Smooth muscle cell (in vitro differentiated cells): ENCODE results near the gene DDTL. TPM values are rescaled to one million over a fixed set of nuclear protein-coding genes. Genes with fewer than 3 reads are reported as not detected.
"Not testable (repeated sequence)": the region's sequence is repeated elsewhere in the genome, so short reads cannot be mapped to it uniquely, and the experiment has no call there.

Experiments used
- DNase-seq: peaks from one replicate; lab custom pipeline; 2025; ENCODE audit not compliant: unreplicated experiment; lab: John Stamatoyannopoulos, UW
- H2AFZ ChIP-seq: fragments of 200-600 bp; sonication (generic); 2 replicates; pipeline ENCODE4 v1.6.0; 2016; ENCODE audit warnings: antibody characterized with exemption, low read depth, mild to moderate bottlenecking
- H3F3A ChIP-seq: fragments of 200-600 bp; sonication (generic); 2 replicates; pipeline ENCODE4 v1.6.0; 2017; ENCODE audit warnings: antibody characterized with exemption, low read depth
- H3K27ac ChIP-seq: fragments of 200-600 bp; sonication (generic); 2 replicates; pipeline ENCODE4 v1.5.1; 2016; ENCODE audit warnings: low read depth, mild to moderate bottlenecking
- H3K27me3 ChIP-seq: fragments of 200-600 bp; sonication (generic); 2 replicates; pipeline ENCODE4 v1.6.1; 2016; ENCODE audit warnings: low read depth, mild to moderate bottlenecking
- H3K36me3 ChIP-seq: fragments of 200-600 bp; sonication (generic); 2 replicates; pipeline ENCODE4 v1.5.1; 2016; ENCODE audit warnings: low read depth
- H3K4me1 ChIP-seq: fragments of 200-600 bp; sonication (generic); 2 replicates; pipeline ENCODE4 v1.5.1; 2016; ENCODE audit warnings: low read depth
- H3K4me2 ChIP-seq: fragments of 200-600 bp; sonication (generic); 2 replicates; pipeline ENCODE4 v1.6.0; 2016; ENCODE audit warnings: mild to moderate bottlenecking
- H3K4me3 ChIP-seq: fragments of 200-600 bp; sonication (generic); 2 replicates; pipeline ENCODE4 v1.5.1; 2016; ENCODE audit warnings: mild to moderate bottlenecking
- H3K79me2 ChIP-seq: fragments of 200-600 bp; sonication (generic); 2 replicates; pipeline ENCODE4 v1.6.0; 2016; ENCODE audit warnings: low read depth, mild to moderate bottlenecking
- H3K9ac ChIP-seq: fragments of 200-600 bp; sonication (generic); 2 replicates; pipeline ENCODE4 v1.6.0; 2016; ENCODE audit warnings: low read depth
- H3K9me3 ChIP-seq: fragments of 200-600 bp; sonication (generic); replicated peaks from 2 replicates; pipeline ENCODE4 v1.5.1; 2016; ENCODE audit warnings: low read depth
- H4K20me1 ChIP-seq: fragments of 200-600 bp; sonication (generic); 2 replicates; pipeline ENCODE4 v1.6.0; 2016; ENCODE audit warnings: low read depth
- CTCF ChIP-seq: fragments of 200-600 bp; sonication (generic); IDR thresholded peaks from 2 replicates; pipeline ENCODE4 v1.5.1; 2017; ENCODE audit warnings: borderline replicate concordance, mild to moderate bottlenecking, antibody characterized with exemption; ENCODE audit not compliant: insufficient read depth, poor library complexity, severe bottlenecking
- WGBS: methylation state at CpG from one replicate; pipeline ENCODE4 v1.1.7; 2016; ENCODE audit warnings: low lambda C conversion rate; 5-methylcytosine and 5-hydroxymethylcytosine counted together
- polyA plus RNA-seq: library from polyadenylated mRNA; unstranded; fragments of >200 nt; fragmentation: Nextera tagmentation; extraction: Ambion mirVana; gene quantifications from 2 replicates; pipeline ENCODE4 v1.2.1, GENCODE V29; 2016
- total RNA-seq: library from RNA; depleted of rRNA; stranded (reverse); fragments of >200 nt; gene quantifications from 2 replicates; pipeline ENCODE4 v1.2.3, GENCODE V29; 2014

DDTL gene
- total and polyA plus RNA-seq, 2 experiments from 2014 or later = 0.24 TPM; not detected in 1

- H3K9me3 ChIP-seq, H3K27ac ChIP-seq, H3F3A ChIP-seq, H3K4me3 ChIP-seq, H3K27me3 ChIP-seq, H2AFZ ChIP-seq, H3K79me2 ChIP-seq, H3K36me3 ChIP-seq, H3K4me1 ChIP-seq, DNase-seq, H3K4me2 ChIP-seq, H4K20me1 ChIP-seq, H3K9ac ChIP-seq: not testable (repeated sequence)
- no CpG with 5 or more reads among the region's 7 CpGs for WGBS
Measured at GRCh38 chr22:23980567-23980966, 13.9 kb downstream of the DDTL start.

- Histone ChIP-seq H3K36me3 (no peaks in the 10 kb centered on the region), H3K9me3 (no peaks in the 10 kb centered on the region), H3K27ac (no peak overlapping the region), H3K4me3 (no peak overlapping the region), H3K9ac (no peak overlapping the region), H2AFZ (no peak overlapping the region), H3K79me2 (no peaks in the 10 kb centered on the region), H3F3A (no peaks in the 10 kb centered on the region), H4K20me1 (no peaks in the 10 kb centered on the region), H3K4me2 (no peak overlapping the region), H3K27me3 (no peaks in the 10 kb centered on the region), H3K4me1 (no peaks in the 10 kb centered on the region)
- no peak for DNase-seq
- TF ChIP-seq CTCF = no peak
- no CpG with 5 or more reads among the region's 6 CpGs for WGBS
Measured at GRCh38 chr22:23984430-23984829, 17.7 kb downstream of the DDTL start.

- not testable (repeated sequence) for H3K4me2 ChIP-seq, H3K27me3 ChIP-seq, DNase-seq, H3K4me3 ChIP-seq, H3K4me1 ChIP-seq, H3K36me3 ChIP-seq, H3K27ac ChIP-seq, H3K9ac ChIP-seq, H2AFZ ChIP-seq, H3K9me3 ChIP-seq, H3F3A ChIP-seq, H4K20me1 ChIP-seq, H3K79me2 ChIP-seq
- WGBS = no CpG with 5 or more reads among the region's 8 CpGs
Measured at GRCh38 chr22:23986089-23986488, 19.4 kb downstream of the DDTL start.

GRCh38 chr22:23986538-23987178 lies 20.0 kb downstream of the DDTL start:
- no CpG with 5 or more reads among the region's 4 CpGs for WGBS
- not testable (repeated sequence) for H4K20me1 ChIP-seq, H3K79me2 ChIP-seq, H3K4me3 ChIP-seq, H3K27me3 ChIP-seq, H2AFZ ChIP-seq, H3K4me1 ChIP-seq, H3K27ac ChIP-seq, H3K36me3 ChIP-seq, H3K9me3 ChIP-seq, DNase-seq, H3K4me2 ChIP-seq, H3K9ac ChIP-seq, H3F3A ChIP-seq

- H3K9ac ChIP-seq, H3K4me2 ChIP-seq, H3K79me2 ChIP-seq, H4K20me1 ChIP-seq, H3K27ac ChIP-seq, H3K36me3 ChIP-seq, H3F3A ChIP-seq, H2AFZ ChIP-seq, DNase-seq, H3K27me3 ChIP-seq, H3K4me3 ChIP-seq, H3K4me1 ChIP-seq, H3K9me3 ChIP-seq: not testable (repeated sequence)
- WGBS = 92% methylated on average over 1 of the region's 3 CpGs
Measured at GRCh38 chr22:23989583-23990244, 23.0 kb downstream of the DDTL start.

GRCh38 chr22:23993080-23993479 lies 26.4 kb downstream of the DDTL start:
- H3K4me2 ChIP-seq, H3K4me3 ChIP-seq, H3K9ac ChIP-seq, H3K27me3 ChIP-seq, H2AFZ ChIP-seq, H3F3A ChIP-seq, H3K27ac ChIP-seq, H3K36me3 ChIP-seq, H4K20me1 ChIP-seq, H3K9me3 ChIP-seq, H3K4me1 ChIP-seq, H3K79me2 ChIP-seq, DNase-seq: not testable (repeated sequence)
- 63% methylated on average over 2 of the region's 2 CpGs for WGBS

GRCh38 chr22:23993581-23994177 lies 27.0 kb downstream of the DDTL start:
- H3K79me2 ChIP-seq, H3K4me1 ChIP-seq, H4K20me1 ChIP-seq, H3K9me3 ChIP-seq, H3K9ac ChIP-seq, H3F3A ChIP-seq, H3K27ac ChIP-seq, H2AFZ ChIP-seq, H3K4me3 ChIP-seq, H3K36me3 ChIP-seq, H3K27me3 ChIP-seq, H3K4me2 ChIP-seq, DNase-seq: not testable (repeated sequence)
- 69% methylated on average over 4 of the region's 4 CpGs for WGBS
